HL-60 (cell line): ENCODE measurements around the gene RXFP4.
"Not testable (repeated sequence)": the region's sequence is repeated elsewhere in the genome, so short reads cannot be mapped to it uniquely, and the experiment has no call there.

Experiments
- DNase-seq, 2 experiments: peaks; one replicate each; pipeline ENCODE4 v3.0.0-alpha.2; 2010 to 2020; ENCODE audit warnings: low read depth in 1 of 2, low spot score in 1 of 2
- H3K27ac ChIP-seq: fragments of 250-450 bp; sonication (Bioruptor Pico); replicated peaks from 2 replicates; pipeline ENCODE4 v1.5.1; 2020; ENCODE audit warnings: mild to moderate bottlenecking, moderate library complexity
- H3K27me3 ChIP-seq: fragments of 250-450 bp; sonication (Bioruptor Pico); 2 replicates; pipeline ENCODE4 v1.5.1; 2021; ENCODE audit warnings: mild to moderate bottlenecking, moderate library complexity; ENCODE audit not compliant: insufficient read depth, poor library complexity, severe bottlenecking
- H3K4me3 ChIP-seq: replicated peaks from 2 replicates; pipeline ENCODE4 v1.5.1; 2011; ENCODE audit warnings: mild to moderate bottlenecking, control low read depth, low read length; ENCODE audit not compliant: insufficient read depth
- GABPA ChIP-seq: IDR thresholded peaks from 2 replicates; pipeline ENCODE4 v1.6.1; 2012; ENCODE audit warnings: low read depth
- POLR2AphosphoS5 ChIP-seq: IDR thresholded peaks from 2 replicates; pipeline ENCODE4 v1.6.1; 2012; ENCODE audit warnings: low read depth
- SPI1 ChIP-seq: IDR thresholded peaks from 2 replicates; pipeline ENCODE4 v1.6.1; 2012; ENCODE audit warnings: low read depth, mild to moderate bottlenecking, borderline replicate concordance
- TF ChIP-seq, protein P1 (sequence below): IDR thresholded peaks from 2 replicates; pipeline ENCODE4 v1.6.1; 2012; ENCODE audit warnings: low read depth; ENCODE audit not compliant: insufficient replicate concordance
- TF ChIP-seq, protein P2 (sequence below): IDR thresholded peaks from one replicate; pipeline ENCODE4 v1.5.1; 2011; ENCODE audit warnings: low read length, control low read depth, inconsistent platforms; ENCODE audit not compliant: insufficient read depth

RXFP4 gene

DNA sequence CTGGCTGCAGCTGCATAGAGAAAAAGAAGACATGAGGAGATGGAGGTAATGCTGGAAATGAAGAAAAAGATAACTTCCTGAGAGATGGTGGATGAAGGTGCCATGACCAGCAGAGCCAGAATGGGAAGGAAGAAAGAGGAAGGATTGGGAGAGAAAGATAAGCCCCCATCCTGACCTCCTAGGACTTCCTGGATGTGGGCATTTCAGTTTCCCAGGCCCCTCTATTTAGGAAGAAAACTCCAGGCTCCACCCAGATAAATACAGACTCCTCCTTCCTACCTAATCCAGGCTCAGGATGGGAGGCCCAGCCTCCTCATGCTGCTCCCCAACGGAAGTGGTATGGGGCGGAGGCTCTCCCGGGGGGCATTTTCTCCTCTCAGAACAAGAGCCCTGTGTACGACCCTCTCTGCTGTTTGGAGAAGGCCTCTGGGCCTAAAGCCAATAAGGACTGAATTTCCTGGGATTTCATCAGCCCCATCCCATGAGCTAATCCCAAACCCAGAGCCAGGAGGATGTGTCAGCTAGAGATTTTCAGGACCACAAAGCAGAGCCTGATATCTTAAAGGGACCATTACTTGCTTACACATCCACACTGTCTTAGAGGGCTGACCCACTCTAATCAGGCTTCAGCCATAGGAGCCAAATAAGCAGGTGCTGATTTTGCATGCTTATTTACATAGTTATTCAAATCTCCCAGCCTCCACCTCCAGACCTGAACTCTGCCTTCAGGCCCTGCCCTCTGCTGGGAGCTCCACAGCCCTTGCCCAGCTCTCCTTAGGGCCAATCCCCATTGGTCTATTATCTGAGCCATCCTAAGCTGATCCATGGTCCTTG lies 42.0 kb downstream of the RXFP4 start:
- no peaks in the 10 kb centered on the region for H3K27me3 ChIP-seq
- H3K27ac ChIP-seq, result no peak overlapping the region
- TF ChIP-seq POLR2AphosphoS5 (no peak), SPI1 (no peak), GABPA (no peak)
- TF ChIP-seq, protein P1, sequence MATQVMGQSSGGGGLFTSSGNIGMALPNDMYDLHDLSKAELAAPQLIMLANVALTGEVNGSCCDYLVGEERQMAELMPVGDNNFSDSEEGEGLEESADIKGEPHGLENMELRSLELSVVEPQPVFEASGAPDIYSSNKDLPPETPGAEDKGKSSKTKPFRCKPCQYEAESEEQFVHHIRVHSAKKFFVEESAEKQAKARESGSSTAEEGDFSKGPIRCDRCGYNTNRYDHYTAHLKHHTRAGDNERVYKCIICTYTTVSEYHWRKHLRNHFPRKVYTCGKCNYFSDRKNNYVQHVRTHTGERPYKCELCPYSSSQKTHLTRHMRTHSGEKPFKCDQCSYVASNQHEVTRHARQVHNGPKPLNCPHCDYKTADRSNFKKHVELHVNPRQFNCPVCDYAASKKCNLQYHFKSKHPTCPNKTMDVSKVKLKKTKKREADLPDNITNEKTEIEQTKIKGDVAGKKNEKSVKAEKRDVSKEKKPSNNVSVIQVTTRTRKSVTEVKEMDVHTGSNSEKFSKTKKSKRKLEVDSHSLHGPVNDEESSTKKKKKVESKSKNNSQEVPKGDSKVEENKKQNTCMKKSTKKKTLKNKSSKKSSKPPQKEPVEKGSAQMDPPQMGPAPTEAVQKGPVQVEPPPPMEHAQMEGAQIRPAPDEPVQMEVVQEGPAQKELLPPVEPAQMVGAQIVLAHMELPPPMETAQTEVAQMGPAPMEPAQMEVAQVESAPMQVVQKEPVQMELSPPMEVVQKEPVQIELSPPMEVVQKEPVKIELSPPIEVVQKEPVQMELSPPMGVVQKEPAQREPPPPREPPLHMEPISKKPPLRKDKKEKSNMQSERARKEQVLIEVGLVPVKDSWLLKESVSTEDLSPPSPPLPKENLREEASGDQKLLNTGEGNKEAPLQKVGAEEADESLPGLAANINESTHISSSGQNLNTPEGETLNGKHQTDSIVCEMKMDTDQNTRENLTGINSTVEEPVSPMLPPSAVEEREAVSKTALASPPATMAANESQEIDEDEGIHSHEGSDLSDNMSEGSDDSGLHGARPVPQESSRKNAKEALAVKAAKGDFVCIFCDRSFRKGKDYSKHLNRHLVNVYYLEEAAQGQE, result no peak
- TF ChIP-seq, protein P2, sequence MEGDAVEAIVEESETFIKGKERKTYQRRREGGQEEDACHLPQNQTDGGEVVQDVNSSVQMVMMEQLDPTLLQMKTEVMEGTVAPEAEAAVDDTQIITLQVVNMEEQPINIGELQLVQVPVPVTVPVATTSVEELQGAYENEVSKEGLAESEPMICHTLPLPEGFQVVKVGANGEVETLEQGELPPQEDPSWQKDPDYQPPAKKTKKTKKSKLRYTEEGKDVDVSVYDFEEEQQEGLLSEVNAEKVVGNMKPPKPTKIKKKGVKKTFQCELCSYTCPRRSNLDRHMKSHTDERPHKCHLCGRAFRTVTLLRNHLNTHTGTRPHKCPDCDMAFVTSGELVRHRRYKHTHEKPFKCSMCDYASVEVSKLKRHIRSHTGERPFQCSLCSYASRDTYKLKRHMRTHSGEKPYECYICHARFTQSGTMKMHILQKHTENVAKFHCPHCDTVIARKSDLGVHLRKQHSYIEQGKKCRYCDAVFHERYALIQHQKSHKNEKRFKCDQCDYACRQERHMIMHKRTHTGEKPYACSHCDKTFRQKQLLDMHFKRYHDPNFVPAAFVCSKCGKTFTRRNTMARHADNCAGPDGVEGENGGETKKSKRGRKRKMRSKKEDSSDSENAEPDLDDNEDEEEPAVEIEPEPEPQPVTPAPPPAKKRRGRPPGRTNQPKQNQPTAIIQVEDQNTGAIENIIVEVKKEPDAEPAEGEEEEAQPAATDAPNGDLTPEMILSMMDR, result no peak
- DNase-seq, result no peak
- no peak overlapping the region for H3K4me3 ChIP-seq

DNA sequence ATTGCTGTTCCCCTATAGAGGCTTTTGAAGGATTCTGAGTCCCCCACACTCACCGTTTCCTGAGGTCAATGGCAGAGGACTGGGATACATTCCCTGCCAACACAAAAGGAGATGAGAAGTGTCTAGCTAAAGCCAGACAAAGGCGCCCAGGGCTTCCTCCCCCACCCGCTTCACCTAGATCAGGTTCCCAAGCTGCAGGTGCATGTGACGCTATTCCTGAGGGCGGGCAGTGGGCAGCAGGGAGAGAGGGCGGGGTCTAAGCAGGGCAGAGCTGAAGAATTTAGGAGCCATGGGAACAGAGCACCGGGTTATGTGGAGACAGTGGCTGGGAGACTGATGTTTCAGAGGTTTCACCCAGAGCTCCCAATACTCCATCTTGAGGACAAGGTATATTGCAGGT lies 42.9 kb downstream of the RXFP4 start:
- H3K27ac ChIP-seq, result no peak overlapping the region
- TF ChIP-seq GABPA (no peak), POLR2AphosphoS5 (no peak), SPI1 (no peak)
- TF ChIP-seq, protein P1, result no peak
- TF ChIP-seq, protein P2, result no peak
- no peak overlapping the region for H3K4me3 ChIP-seq
- no peaks in the 10 kb centered on the region for H3K27me3 ChIP-seq
- no peak for DNase-seq

DNA sequence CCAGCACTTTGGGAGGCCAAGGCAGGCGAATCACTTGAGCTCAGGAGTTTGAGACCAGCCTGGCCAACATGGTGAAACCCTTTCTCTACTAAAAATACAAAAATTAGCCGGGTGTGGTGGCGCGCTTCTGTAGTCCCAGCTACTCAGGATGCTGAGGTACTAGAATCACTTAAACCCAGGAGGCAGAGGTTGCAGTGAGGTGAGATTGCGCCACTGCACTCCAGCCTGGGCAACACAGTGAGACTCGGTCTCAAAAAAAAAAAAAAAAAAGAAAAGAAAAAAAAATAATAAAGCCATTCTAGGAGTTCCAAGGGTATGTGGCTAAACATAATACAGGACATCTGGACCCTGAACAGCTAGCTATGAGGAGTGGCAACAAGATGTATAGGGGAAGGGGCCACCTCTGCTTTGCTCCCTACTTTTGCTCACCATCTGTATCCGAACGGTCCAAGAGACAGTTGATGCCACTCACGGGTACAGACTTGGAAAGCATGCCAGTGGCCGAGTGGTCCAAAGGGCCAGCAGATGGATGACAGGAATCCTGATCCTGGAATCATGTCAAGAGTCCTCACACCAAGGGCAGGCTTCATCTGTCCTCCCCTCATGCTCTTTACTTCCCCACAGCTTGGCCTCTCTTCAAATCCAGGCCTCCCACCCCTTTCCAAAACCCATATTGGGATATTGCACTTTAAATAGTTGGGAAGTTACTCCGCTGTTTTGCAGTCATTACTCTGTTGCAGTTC lies 43.6 kb downstream of the RXFP4 start:
- not testable (repeated sequence) for H3K27ac ChIP-seq, H3K4me3 ChIP-seq, H3K27me3 ChIP-seq, DNase-seq

DNA sequence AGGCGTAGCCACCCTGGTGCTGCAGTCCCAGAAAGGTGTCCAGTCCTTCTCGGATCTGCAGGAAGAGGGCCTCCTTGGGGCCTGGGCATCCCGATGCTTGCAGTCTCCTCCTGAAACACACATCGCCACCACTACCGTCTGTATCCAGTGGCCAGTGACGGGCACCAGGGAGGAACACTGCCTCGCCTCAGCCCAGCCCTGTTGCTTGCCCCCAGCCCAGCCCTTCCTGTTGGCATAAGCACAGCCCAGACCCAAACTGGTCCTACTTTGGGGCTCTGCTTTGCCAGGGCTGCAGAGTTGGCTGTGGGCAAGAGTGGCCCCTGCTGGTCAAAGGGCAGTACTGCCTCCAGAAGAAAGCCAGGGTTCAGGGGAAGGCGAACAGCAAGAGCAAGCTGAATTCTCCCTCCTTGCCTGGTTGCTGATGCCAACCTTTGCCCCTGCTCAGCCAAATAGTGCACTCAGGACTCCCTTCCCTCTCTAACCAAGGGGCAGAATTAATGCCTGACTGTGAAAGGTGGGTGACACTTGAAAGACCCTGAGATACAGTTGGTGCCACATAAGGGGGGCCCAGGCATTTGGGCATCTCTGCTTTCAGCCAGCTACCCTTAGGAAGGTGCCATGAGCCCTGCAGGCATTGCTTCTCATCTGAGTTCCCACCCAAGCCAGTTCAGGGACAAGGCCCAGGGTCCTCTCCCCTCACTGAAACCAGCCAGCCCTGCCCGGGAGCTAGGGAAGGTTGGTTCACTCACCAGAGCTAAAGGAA lies 48.0 kb downstream of the RXFP4 start:
- H3K27me3 ChIP-seq, result no peaks in the 10 kb centered on the region
- peak in 1 of 2 experiments; percentile 85 for DNase-seq
- peak overlapping the region; percentile 62 for H3K27ac ChIP-seq
- TF ChIP-seq, protein P2, result peak; percentile 99
- no peak for TF ChIP-seq SPI1
- TF ChIP-seq POLR2AphosphoS5, result 0 out of 2 replicates have a peak, but pooled peaks have one; percentile 8
- no peak overlapping the region for H3K4me3 ChIP-seq
